Measurements from ENCODE around the gene ZNF536. TPM values are rescaled to one million over a fixed set of nuclear protein-coding genes. Genes with fewer than 3 reads are reported as not detected.

The ZNF536 gene
- polyA plus RNA-seq, 1 of the 3 experiments (the other 2 are of a cell fraction), result 0.41 TPM

DNA sequence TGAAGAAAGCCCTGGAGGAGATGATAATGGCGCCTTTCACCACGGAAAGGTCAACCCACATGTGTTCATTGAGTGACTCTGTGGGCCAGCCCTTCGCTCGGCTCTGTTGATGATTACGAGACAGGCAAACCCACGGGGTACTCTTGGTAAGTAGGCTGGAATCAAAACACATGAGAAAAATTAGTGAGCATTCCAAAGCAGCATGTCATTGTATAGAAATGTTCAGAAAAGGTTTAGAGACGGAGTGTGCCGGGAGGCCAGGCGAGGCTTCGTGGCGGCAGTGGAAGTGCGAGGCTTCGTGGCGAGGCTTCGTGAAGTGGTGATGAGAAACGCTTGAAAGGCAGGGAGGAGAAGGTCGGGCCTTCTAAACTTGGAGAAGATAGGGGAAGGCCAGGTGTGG lies 144.3 kb downstream of the ZNF536 start:
- Histone ChIP-seq H3K27me3 (ENCODE audit: insufficient read depth) (no peaks in the 10 kb centered on the region), H3K4me2 (no peak overlapping the region), H3K4me3 (ENCODE audit: low read depth in 2 of 2, low read length in 1 of 2) (no peak overlapping the region), H2AFZ (ENCODE audit: low read depth) (no peak overlapping the region), H3K9me2 (no peaks in the 10 kb centered on the region), H4K20me1 (ENCODE audit: insufficient read depth) (no peaks in the 10 kb centered on the region), H3K27ac (ENCODE audit: low read depth in 2 of 2, low read length in 1 of 2) (no peak overlapping the region), H3F3A (replicated peaks; ENCODE audit: insufficient read depth) (no peaks in the 10 kb centered on the region), H3K36me3 (replicated peaks in 1 of 2; ENCODE audit: control insufficient read depth in 1 of 2, insufficient read depth in 2 of 2, low read length in 1 of 2) (no peaks in the 10 kb centered on the region), H3K79me2 (ENCODE audit: insufficient read depth) (no peaks in the 10 kb centered on the region), H3K9ac (no peak overlapping the region), H3K9me3 (no peaks in the 10 kb centered on the region), H3K4me1 (ENCODE audit: control insufficient read depth in 1 of 2, insufficient read depth in 2 of 2, low read depth in 1 of 2, low read length in 1 of 2) (peaks cover 0 to 20% of the 10 kb centered on the region in 2 experiments; a peak in 2 of 4 replicates)
- 68% methylated on average over 17 of the region's 17 CpGs for WGBS (ENCODE audit: low lambda C conversion rate)
- TF ChIP-seq SMC3 (IDR thresholded peaks at IDR 0.05; ENCODE audit: low read depth, low read length) (no peak), MXI1 (IDR thresholded peaks at IDR 0.05; ENCODE audit: low read depth, low read length) (no peak), FOSL2 (IDR thresholded peaks at IDR 0.05; ENCODE audit: borderline replicate concordance, low read depth) (no peak), RXRA (IDR thresholded peaks at IDR 0.05; ENCODE audit: borderline replicate concordance, low read depth) (no peak), POLR2AphosphoS5 (IDR thresholded peaks at IDR 0.05; ENCODE audit: low read depth, low read length) (no peak)
- TF ChIP-seq, protein P1, sequence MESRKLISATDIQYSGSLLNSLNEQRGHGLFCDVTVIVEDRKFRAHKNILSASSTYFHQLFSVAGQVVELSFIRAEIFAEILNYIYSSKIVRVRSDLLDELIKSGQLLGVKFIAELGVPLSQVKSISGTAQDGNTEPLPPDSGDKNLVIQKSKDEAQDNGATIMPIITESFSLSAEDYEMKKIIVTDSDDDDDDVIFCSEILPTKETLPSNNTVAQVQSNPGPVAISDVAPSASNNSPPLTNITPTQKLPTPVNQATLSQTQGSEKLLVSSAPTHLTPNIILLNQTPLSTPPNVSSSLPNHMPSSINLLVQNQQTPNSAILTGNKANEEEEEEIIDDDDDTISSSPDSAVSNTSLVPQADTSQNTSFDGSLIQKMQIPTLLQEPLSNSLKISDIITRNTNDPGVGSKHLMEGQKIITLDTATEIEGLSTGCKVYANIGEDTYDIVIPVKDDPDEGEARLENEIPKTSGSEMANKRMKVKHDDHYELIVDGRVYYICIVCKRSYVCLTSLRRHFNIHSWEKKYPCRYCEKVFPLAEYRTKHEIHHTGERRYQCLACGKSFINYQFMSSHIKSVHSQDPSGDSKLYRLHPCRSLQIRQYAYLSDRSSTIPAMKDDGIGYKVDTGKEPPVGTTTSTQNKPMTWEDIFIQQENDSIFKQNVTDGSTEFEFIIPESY (IDR thresholded peaks at IDR 0.05; ENCODE audit: borderline replicate concordance, low read depth), result no peak
- DNase-seq, result no peak
- CTCF ChIA-PET, result no interaction called here
- POLR2A ChIA-PET, result no interaction called here

DNA sequence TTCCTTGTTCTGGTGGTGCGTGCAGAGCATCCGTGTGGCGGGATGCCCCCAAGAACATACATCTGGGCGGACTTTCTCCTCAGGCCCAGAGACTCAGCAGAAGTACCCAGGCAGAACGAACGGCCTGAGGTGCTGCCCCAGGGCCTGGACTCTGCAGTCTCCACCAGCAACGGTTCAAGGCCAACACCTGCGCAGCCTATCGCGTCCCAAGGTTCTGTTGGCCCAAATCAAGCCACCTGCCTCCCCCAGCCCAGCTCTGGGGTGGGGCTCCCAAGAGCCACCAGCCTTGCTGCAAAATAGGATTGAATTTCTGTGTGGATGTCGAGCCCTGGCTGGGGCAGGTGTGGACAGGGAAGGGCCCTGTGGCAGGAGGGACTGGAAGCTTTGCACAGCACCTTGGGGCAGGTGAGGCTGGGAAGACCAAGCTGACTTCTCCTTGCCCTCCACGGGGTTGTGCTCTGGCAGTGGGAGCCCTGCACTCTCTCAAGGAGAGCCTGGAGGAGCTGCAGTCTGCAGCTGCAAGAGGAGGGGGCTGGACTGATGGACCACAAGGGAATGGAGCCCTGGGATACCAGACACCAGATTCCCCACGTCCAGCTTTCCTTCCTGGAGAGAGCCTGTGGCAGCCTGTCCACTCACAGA lies 146.9 kb downstream of the ZNF536 start:
- H3K9me3 ChIP-seq, result no peaks in the 10 kb centered on the region
- no peak overlapping the region for H3K9ac ChIP-seq
- CTCF ChIA-PET, result interaction anchor here (1.2 kb wide), 1 partner anchor 147 kb away, joined by 4 read pairs; no protein-coding TSS in a partner anchor
- H3K36me3 ChIP-seq (replicated peaks in 1 of 2; ENCODE audit: control insufficient read depth in 1 of 2, insufficient read depth in 2 of 2, low read length in 1 of 2), result no peaks in the 10 kb centered on the region
- peaks cover 0 to 10% of the 10 kb centered on the region in 2 experiments; a peak in 1 of 4 replicates for H3K4me1 ChIP-seq (ENCODE audit: control insufficient read depth in 1 of 2, insufficient read depth in 2 of 2, low read depth in 1 of 2, low read length in 1 of 2)
- 56% methylated on average over 10 of the region's 13 CpGs for WGBS (ENCODE audit: low lambda C conversion rate)
- no peak overlapping the region; a peak in 1 of 4 replicates for H3K27ac ChIP-seq (ENCODE audit: low read depth in 2 of 2, low read length in 1 of 2)
- no peaks in the 10 kb centered on the region for H3K27me3 ChIP-seq (ENCODE audit: insufficient read depth)
- H3F3A ChIP-seq (replicated peaks; ENCODE audit: insufficient read depth), result no peaks in the 10 kb centered on the region
- TF ChIP-seq FOSL2 (IDR thresholded peaks at IDR 0.05; ENCODE audit: borderline replicate concordance, low read depth) (no peak), RXRA (IDR thresholded peaks at IDR 0.05; ENCODE audit: borderline replicate concordance, low read depth) (no peak)
- H3K9me2 ChIP-seq, result no peaks in the 10 kb centered on the region
- H3K4me3 ChIP-seq (ENCODE audit: low read depth in 2 of 2, low read length in 1 of 2), result no peak overlapping the region
- no peak overlapping the region for H3K4me2 ChIP-seq
- DNase-seq, result no peak
- no peaks in the 10 kb centered on the region for H4K20me1 ChIP-seq (ENCODE audit: insufficient read depth)
- H2AFZ ChIP-seq (ENCODE audit: low read depth), result no peak overlapping the region
- H3K79me2 ChIP-seq (ENCODE audit: insufficient read depth), result no peaks in the 10 kb centered on the region
- POLR2A ChIA-PET, result no interaction called here

- H3K27me3 ChIP-seq (ENCODE audit: insufficient read depth), result no peaks in the 10 kb centered on the region
- H2AFZ ChIP-seq (ENCODE audit: low read depth), result no peak overlapping the region
- POLR2A ChIA-PET, result no interaction called here
- H3K79me2 ChIP-seq (ENCODE audit: insufficient read depth), result no peaks in the 10 kb centered on the region
- H3K4me2 ChIP-seq, result no peak overlapping the region
- no peaks in the 10 kb centered on the region for H4K20me1 ChIP-seq (ENCODE audit: insufficient read depth)
- CTCF ChIA-PET, result interaction anchor here (1.2 kb wide), 1 partner anchor 146 kb away, joined by 4 read pairs; no protein-coding TSS in a partner anchor
- H3K9me2 ChIP-seq, result no peaks in the 10 kb centered on the region
- no peak overlapping the region for H3K9ac ChIP-seq
- H3K36me3 ChIP-seq (replicated peaks in 1 of 2; ENCODE audit: control insufficient read depth in 1 of 2, insufficient read depth in 2 of 2, low read length in 1 of 2), result no peaks in the 10 kb centered on the region
- DNase-seq, result no peak
- WGBS (ENCODE audit: low lambda C conversion rate), result 40% methylated on average over 3 of the region's 3 CpGs
- no peaks in the 10 kb centered on the region for H3F3A ChIP-seq (replicated peaks; ENCODE audit: insufficient read depth)
- H3K9me3 ChIP-seq, result no peaks in the 10 kb centered on the region
- peaks cover 0 to 10% of the 10 kb centered on the region in 2 experiments; a peak in 1 of 4 replicates for H3K4me1 ChIP-seq (ENCODE audit: control insufficient read depth in 1 of 2, insufficient read depth in 2 of 2, low read depth in 1 of 2, low read length in 1 of 2)
- H3K27ac ChIP-seq (ENCODE audit: low read depth in 2 of 2, low read length in 1 of 2), result no peak overlapping the region; a peak in 1 of 4 replicates
- no peak overlapping the region for H3K4me3 ChIP-seq (ENCODE audit: low read depth in 2 of 2, low read length in 1 of 2)
- TF ChIP-seq USF1 (IDR thresholded peaks at IDR 0.05; ENCODE audit: borderline replicate concordance, low read depth), result no peak
- TF ChIP-seq EP300 (IDR thresholded peaks at IDR 0.05; ENCODE audit: borderline replicate concordance in 1 of 2, low read depth in 1 of 2, low read length in 1 of 2), result no peak
- TF ChIP-seq MAX (IDR thresholded peaks at IDR 0.05; ENCODE audit: low read depth), result no peak
- no peak for TF ChIP-seq USF2 (IDR thresholded peaks at IDR 0.05; ENCODE audit: borderline replicate concordance, low read depth, low read length)
- no peak for TF ChIP-seq GABPA (IDR thresholded peaks at IDR 0.05; ENCODE audit: low read depth)
- TF ChIP-seq RXRA (IDR thresholded peaks at IDR 0.05; ENCODE audit: borderline replicate concordance, low read depth), result no peak
- no peak for TF ChIP-seq TCF12 (IDR thresholded peaks at IDR 0.05)
- TF ChIP-seq EZH2phosphoT487 (IDR thresholded peaks at IDR 0.05; ENCODE audit: borderline replicate concordance, low read depth), result no peak
- no peak for TF ChIP-seq ELF1 (IDR thresholded peaks at IDR 0.05)
- TF ChIP-seq JUND (IDR thresholded peaks at IDR 0.05), result no peak
- TF ChIP-seq CHD2 (IDR thresholded peaks at IDR 0.05; ENCODE audit: low read length, partially characterized antibody), result no peak
- TF ChIP-seq RFX5 (IDR thresholded peaks at IDR 0.05; ENCODE audit: low read length), result no peak
- TF ChIP-seq MEF2A (IDR thresholded peaks at IDR 0.05; ENCODE audit: borderline replicate concordance, low read depth), result no peak
These were observed 147.5 kb downstream of the ZNF536 start for GRCh38 chr19:30519607-30520205.
